ENCODE measurements around the gene SERPINE3.

The SERPINE3 gene

GRCh38 chr13:51329606-51330005 is 9.9 kb upstream of the SERPINE3 start:
- DNase-seq: no peak

GRCh38 chr13:51330791-51331190 is 8.7 kb upstream of the SERPINE3 start:
- peak; percentile 84 for DNase-seq

- DNase-seq: no peak
Measured at GRCh38 chr13:51331354-51331861, 8.1 kb upstream of the SERPINE3 start.

- no peak for DNase-seq
Measured at GRCh38 chr13:51332566-51333361, 6.7 kb upstream of the SERPINE3 start.

- DNase-seq: no peak
Measured at GRCh38 chr13:51333421-51333820, 6.1 kb upstream of the SERPINE3 start.

GRCh38 chr13:51333826-51334225 is 5.7 kb upstream of the SERPINE3 start:
- no peak for DNase-seq

- DNase-seq: no peak
Measured at GRCh38 chr13:51336746-51337145, 2.7 kb upstream of the SERPINE3 start.

- DNase-seq: no peak
Measured at GRCh38 chr13:51339952-51340732, 651 bp downstream of the SERPINE3 start.

GRCh38 chr13:51341232-51341631 is 1.7 kb downstream of the SERPINE3 start:
- no peak for DNase-seq

- no peak for DNase-seq
Measured at GRCh38 chr13:51341791-51342190, 2.3 kb downstream of the SERPINE3 start.

GRCh38 chr13:51342706-51343105 is 3.2 kb downstream of the SERPINE3 start:
- no peak for DNase-seq

GRCh38 chr13:51343475-51343874 is 4.0 kb downstream of the SERPINE3 start:
- DNase-seq: no peak

- DNase-seq: no peak
Measured at GRCh38 chr13:51346397-51346796, 6.9 kb downstream of the SERPINE3 start.

GRCh38 chr13:51347099-51347498 is 7.6 kb downstream of the SERPINE3 start:
- DNase-seq: no peak

GRCh38 chr13:51348069-51348967 is 8.8 kb downstream of the SERPINE3 start:
- DNase-seq: no peak

- DNase-seq: no peak
Measured at GRCh38 chr13:51349016-51349415, 9.5 kb downstream of the SERPINE3 start.

- no peak for DNase-seq
Measured at GRCh38 chr13:51355217-51355616, 15.7 kb downstream of the SERPINE3 start.

GRCh38 chr13:51357928-51358595 is 18.6 kb downstream of the SERPINE3 start:
- DNase-seq: no peak

- no peak for DNase-seq
Measured at GRCh38 chr13:51359352-51359751, 19.9 kb downstream of the SERPINE3 start.

GRCh38 chr13:51360489-51360888 is 21.0 kb downstream of the SERPINE3 start:
- DNase-seq: no peak

- no peak for DNase-seq
Measured at GRCh38 chr13:51361106-51361505, 21.6 kb downstream of the SERPINE3 start.

GRCh38 chr13:51363625-51364024 is 24.1 kb downstream of the SERPINE3 start:
- no peak for DNase-seq

Data from GDM1 (cell line).